Ishikawa (cell line): ENCODE data around the gene PRKCE.
A peak's percentile ranks its signal among the peaks of the same experiment; 100 is the strongest.

Source experiments
- CEBPB ChIP-seq: IDR thresholded peaks from 2 replicates; pipeline ENCODE4 v1.6.1; 2012
- CREB1 ChIP-seq: IDR thresholded peaks from 2 replicates; pipeline ENCODE4 v1.6.1; 2012; ENCODE audit warnings: low read depth
- EGR1 ChIP-seq: IDR thresholded peaks from 2 replicates; pipeline ENCODE4 v1.6.1; 2012
- EP300 ChIP-seq: IDR thresholded peaks from 2 replicates; pipeline ENCODE4 v1.6.1; 2012; ENCODE audit warnings: borderline replicate concordance
- FOXM1 ChIP-seq: IDR thresholded peaks from 2 replicates; pipeline ENCODE4 v1.6.1; 2012; ENCODE audit warnings: low read depth, borderline replicate concordance
- NFIC ChIP-seq: IDR thresholded peaks from 2 replicates; pipeline ENCODE4 v1.6.1; 2012
- RAD21 ChIP-seq: IDR thresholded peaks from 2 replicates; pipeline ENCODE4 v1.6.1; 2012; ENCODE audit warnings: low read depth
- TAF1 ChIP-seq: IDR thresholded peaks from 2 replicates; pipeline ENCODE4 v1.6.1; 2012; ENCODE audit warnings: low read depth, mild to moderate bottlenecking
- TCF12 ChIP-seq: IDR thresholded peaks from 2 replicates; pipeline ENCODE4 v1.6.1; 2012; ENCODE audit warnings: low read depth
- TEAD4 ChIP-seq: IDR thresholded peaks from 2 replicates; pipeline ENCODE4 v1.6.1; 2012
- USF1 ChIP-seq: IDR thresholded peaks from 2 replicates; pipeline ENCODE4 v1.6.1; 2012
- YY1 ChIP-seq: IDR thresholded peaks from 2 replicates; pipeline ENCODE4 v1.6.1; 2012; ENCODE audit warnings: low read depth
- ZBTB7A ChIP-seq: IDR thresholded peaks from 2 replicates; pipeline ENCODE4 v1.6.1; 2012; ENCODE audit warnings: low read depth
- TF ChIP-seq, protein P1 (sequence below): IDR thresholded peaks from 2 replicates; pipeline ENCODE4 v1.6.1; 2012; ENCODE audit warnings: low read depth, mild to moderate bottlenecking
- TF ChIP-seq, protein P2 (sequence below): IDR thresholded peaks from 2 replicates; pipeline ENCODE4 v1.6.1; 2012

Gene PRKCE

GRCh38 chr2:45821558-45822271 is 170.2 kb downstream of the PRKCE start:
- TF ChIP-seq RAD21 (no peak), ZBTB7A (no peak), EP300 (no peak), TCF12 (no peak), CREB1 (no peak), TEAD4 (no peak), TAF1 (no peak), USF1 (no peak), NFIC (peak; percentile 72), EGR1 (peak; percentile 16; the same call in 1 of the 2 replicates), CEBPB (peak; percentile 66)
- TF ChIP-seq, protein P1, sequence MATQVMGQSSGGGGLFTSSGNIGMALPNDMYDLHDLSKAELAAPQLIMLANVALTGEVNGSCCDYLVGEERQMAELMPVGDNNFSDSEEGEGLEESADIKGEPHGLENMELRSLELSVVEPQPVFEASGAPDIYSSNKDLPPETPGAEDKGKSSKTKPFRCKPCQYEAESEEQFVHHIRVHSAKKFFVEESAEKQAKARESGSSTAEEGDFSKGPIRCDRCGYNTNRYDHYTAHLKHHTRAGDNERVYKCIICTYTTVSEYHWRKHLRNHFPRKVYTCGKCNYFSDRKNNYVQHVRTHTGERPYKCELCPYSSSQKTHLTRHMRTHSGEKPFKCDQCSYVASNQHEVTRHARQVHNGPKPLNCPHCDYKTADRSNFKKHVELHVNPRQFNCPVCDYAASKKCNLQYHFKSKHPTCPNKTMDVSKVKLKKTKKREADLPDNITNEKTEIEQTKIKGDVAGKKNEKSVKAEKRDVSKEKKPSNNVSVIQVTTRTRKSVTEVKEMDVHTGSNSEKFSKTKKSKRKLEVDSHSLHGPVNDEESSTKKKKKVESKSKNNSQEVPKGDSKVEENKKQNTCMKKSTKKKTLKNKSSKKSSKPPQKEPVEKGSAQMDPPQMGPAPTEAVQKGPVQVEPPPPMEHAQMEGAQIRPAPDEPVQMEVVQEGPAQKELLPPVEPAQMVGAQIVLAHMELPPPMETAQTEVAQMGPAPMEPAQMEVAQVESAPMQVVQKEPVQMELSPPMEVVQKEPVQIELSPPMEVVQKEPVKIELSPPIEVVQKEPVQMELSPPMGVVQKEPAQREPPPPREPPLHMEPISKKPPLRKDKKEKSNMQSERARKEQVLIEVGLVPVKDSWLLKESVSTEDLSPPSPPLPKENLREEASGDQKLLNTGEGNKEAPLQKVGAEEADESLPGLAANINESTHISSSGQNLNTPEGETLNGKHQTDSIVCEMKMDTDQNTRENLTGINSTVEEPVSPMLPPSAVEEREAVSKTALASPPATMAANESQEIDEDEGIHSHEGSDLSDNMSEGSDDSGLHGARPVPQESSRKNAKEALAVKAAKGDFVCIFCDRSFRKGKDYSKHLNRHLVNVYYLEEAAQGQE, result no peak
- TF ChIP-seq, protein P2, sequence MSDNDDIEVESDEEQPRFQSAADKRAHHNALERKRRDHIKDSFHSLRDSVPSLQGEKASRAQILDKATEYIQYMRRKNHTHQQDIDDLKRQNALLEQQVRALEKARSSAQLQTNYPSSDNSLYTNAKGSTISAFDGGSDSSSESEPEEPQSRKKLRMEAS, result no peak

DNA sequence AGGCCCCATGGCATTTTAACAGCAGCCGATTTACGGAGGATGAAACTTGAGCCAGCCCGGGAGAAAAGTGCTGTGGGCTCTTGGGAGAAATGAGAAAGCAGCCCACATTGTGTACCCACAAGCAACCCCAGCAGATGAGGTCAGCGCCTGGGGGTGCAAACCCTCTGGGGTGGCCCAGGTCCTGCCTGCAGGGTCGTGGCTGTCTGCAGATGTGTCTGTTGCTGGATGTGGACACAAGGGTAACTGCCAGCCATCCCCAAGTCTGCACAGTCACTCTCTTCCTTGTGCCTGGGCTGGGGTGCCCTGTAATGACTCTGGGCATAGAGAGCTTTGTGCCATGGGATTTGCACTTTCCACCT is 170.8 kb downstream of the PRKCE start:
- TF ChIP-seq YY1 (no peak), CEBPB (no peak)
- TF ChIP-seq, protein P1, result no peak

DNA sequence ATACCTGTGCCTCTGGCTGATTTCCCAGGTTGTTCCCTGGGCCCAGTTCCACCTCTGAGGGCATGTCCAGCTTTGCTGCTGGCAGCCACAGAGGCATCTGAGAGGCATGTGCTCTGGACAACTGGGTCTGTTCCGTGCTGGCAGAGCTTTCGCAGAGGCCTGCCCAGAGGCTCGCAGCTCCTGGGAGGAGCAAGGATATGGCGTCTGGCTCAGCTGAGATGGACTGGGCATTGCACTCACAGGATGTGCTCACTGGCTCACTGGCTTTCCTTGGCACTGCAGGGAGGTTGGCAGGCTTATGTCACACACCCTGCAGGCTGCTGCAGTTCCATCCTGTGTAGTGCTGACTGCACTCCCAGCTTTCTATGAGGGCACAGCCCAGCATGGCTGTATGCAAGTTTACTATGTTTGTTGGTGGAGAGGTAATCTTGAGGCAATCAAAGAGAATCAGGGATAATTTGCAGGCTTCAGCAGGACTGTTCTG is 172.3 kb downstream of the PRKCE start:
- TF ChIP-seq EP300 (no peak), TCF12 (no peak), FOXM1 (no peak), TEAD4 (no peak), USF1 (no peak), TAF1 (no peak), RAD21 (no peak), YY1 (no peak), NFIC (no peak), ZBTB7A (no peak), CREB1 (no peak), EGR1 (no peak), CEBPB (no peak)
- TF ChIP-seq, protein P2, result no peak
- TF ChIP-seq, protein P1, result no peak

GRCh38 chr2:45825001-45825651 is 173.7 kb downstream of the PRKCE start:
- TF ChIP-seq RAD21, result peak; percentile 9; the same call in 1 of the 2 replicates
- no peak for TF ChIP-seq EP300
- no peak for TF ChIP-seq TEAD4
- no peak for TF ChIP-seq TAF1

DNA sequence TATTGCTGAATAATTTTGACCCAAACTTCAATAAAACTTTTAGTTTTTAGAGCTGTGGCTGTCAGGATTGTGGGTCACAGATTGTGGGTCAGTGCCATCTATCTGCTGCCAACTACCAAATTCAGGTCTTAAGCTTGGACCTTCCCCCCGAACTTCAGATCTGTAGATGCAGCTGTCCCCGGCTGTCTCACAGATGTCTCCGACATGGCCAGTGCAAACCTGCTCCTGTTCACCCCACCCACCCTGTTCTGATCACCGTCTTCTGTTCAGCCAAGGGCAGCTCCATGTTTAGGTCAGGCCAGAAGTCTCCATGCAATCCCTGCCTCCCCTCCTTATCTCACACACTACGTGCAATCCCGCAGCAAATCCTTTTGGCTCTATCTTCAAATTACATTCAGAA is 175.0 kb downstream of the PRKCE start:
- TF ChIP-seq EP300, result no peak
